IPS-18c (cell line): ENCODE results near the gene TCAP.
"Not testable (repeated sequence)": the region's sequence is repeated elsewhere in the genome, so short reads cannot be mapped to it uniquely, and the experiment has no call there.

Experiments
- H3K4me3 ChIP-seq: 2 replicates; pipeline ENCODE4 v1.7.0; 2013; ENCODE audit warnings: low read depth, mild to moderate bottlenecking, low read length, moderate library complexity; ENCODE audit not compliant: insufficient read depth
- H3K9me3 ChIP-seq: one replicate; pipeline ENCODE4 v1.6.1; 2013; ENCODE audit warnings: mild to moderate bottlenecking, low read length, moderate library complexity; ENCODE audit not compliant: control insufficient read depth, insufficient read depth

Gene TCAP

GRCh38 chr17:39704821-39705551 lies 39.8 kb downstream of the TCAP start:
- Histone ChIP-seq H3K9me3 (no peaks in the 10 kb centered on the region), H3K4me3 (no peak overlapping the region)

- Histone ChIP-seq H3K4me3 (no peak overlapping the region), H3K9me3 (no peaks in the 10 kb centered on the region)
These were observed 40.7 kb downstream of the TCAP start for GRCh38 chr17:39705786-39706348.

- Histone ChIP-seq H3K4me3 (no peak overlapping the region), H3K9me3 (no peaks in the 10 kb centered on the region)
These were observed 41.2 kb downstream of the TCAP start for GRCh38 chr17:39706383-39706782.

- Histone ChIP-seq H3K4me3 (no peak overlapping the region), H3K9me3 (no peaks in the 10 kb centered on the region)
These were observed 41.8 kb downstream of the TCAP start for GRCh38 chr17:39706921-39707337.

- Histone ChIP-seq H3K9me3 (no peaks in the 10 kb centered on the region), H3K4me3 (no peak overlapping the region)
These were observed 44.3 kb downstream of the TCAP start for GRCh38 chr17:39709319-39709997.

GRCh38 chr17:39709998-39710964 lies 45.1 kb downstream of the TCAP start:
- Histone ChIP-seq H3K9me3 (no peaks in the 10 kb centered on the region), H3K4me3 (no peak overlapping the region)

GRCh38 chr17:39711071-39711470 lies 45.9 kb downstream of the TCAP start:
- H3K9me3 ChIP-seq, H3K4me3 ChIP-seq: not testable (repeated sequence)

- Histone ChIP-seq H3K9me3 (no peaks in the 10 kb centered on the region), H3K4me3 (no peak overlapping the region)
These were observed 46.7 kb downstream of the TCAP start for GRCh38 chr17:39711851-39712250.

GRCh38 chr17:39714234-39714633 lies 49.1 kb downstream of the TCAP start:
- Histone ChIP-seq H3K9me3 (no peaks in the 10 kb centered on the region), H3K4me3 (no peak overlapping the region)

GRCh38 chr17:39715375-39716072 lies 50.4 kb downstream of the TCAP start:
- no peak overlapping the region for H3K4me3 ChIP-seq
- H3K9me3 ChIP-seq, result no peaks in the 10 kb centered on the region
